Measurements from ENCODE around the gene RGS10.

The RGS10 gene

GRCh38 chr10:119497243-119497642, 45.3 kb downstream of the RGS10 start (continued):
- TF ChIP-seq, protein P1, sequence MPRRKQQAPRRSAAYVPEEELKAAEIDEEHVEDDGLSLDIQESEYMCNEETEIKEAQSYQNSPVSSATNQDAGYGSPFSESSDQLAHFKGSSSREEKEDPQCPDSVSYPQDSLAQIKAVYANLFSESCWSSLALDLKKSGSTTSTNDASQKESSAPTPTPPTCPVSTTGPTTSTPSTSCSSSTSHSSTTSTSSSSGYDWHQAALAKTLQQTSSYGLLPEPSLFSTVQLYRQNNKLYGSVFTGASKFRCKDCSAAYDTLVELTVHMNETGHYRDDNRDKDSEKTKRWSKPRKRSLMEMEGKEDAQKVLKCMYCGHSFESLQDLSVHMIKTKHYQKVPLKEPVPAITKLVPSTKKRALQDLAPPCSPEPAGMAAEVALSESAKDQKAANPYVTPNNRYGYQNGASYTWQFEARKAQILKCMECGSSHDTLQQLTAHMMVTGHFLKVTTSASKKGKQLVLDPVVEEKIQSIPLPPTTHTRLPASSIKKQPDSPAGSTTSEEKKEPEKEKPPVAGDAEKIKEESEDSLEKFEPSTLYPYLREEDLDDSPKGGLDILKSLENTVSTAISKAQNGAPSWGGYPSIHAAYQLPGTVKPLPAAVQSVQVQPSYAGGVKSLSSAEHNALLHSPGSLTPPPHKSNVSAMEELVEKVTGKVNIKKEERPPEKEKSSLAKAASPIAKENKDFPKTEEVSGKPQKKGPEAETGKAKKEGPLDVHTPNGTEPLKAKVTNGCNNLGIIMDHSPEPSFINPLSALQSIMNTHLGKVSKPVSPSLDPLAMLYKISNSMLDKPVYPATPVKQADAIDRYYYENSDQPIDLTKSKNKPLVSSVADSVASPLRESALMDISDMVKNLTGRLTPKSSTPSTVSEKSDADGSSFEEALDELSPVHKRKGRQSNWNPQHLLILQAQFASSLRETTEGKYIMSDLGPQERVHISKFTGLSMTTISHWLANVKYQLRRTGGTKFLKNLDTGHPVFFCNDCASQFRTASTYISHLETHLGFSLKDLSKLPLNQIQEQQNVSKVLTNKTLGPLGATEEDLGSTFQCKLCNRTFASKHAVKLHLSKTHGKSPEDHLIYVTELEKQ (tag by site-specific recombination; IDR thresholded peaks at IDR 0.05; ENCODE audit: borderline replicate concordance), result no peak
- no peak for TF ChIP-seq REPIN1 (tag by site-specific recombination; IDR thresholded peaks at IDR 0.05; ENCODE audit: low read depth)
- no peak for TF ChIP-seq ZNF521 (tag by site-specific recombination; IDR thresholded peaks at IDR 0.05)

- peaks cover 0 to 12% of the 10 kb centered on the region in 2 experiments; a peak in 1 of 3 replicates for H3K36me3 ChIP-seq (ENCODE audit: control insufficient read depth in 2 of 2, insufficient read depth in 1 of 2, low read length in 2 of 2)
- H3K27ac ChIP-seq (ENCODE audit: extremely low read depth, low read depth, low read length), result no peak overlapping the region
- ChIA-PET POLR2A (no interaction called here), CTCF (no interaction called here)
- peaks cover 5% of the 10 kb centered on the region for H3K4me1 ChIP-seq (ENCODE audit: control insufficient read depth, insufficient read depth, low read length)
- no peaks in the 10 kb centered on the region for H3K9me3 ChIP-seq (ENCODE audit: control insufficient read depth, insufficient read depth, low read depth, low read length)
- TF ChIP-seq ZBTB17 (tag by site-specific recombination; IDR thresholded peaks at IDR 0.05) (no peak), SP3 (tag by site-specific recombination; IDR thresholded peaks at IDR 0.05) (no peak), PBX3 (CRISPR knock-in tag; IDR thresholded peaks at IDR 0.05) (no peak), ZNF394 (tag by site-specific recombination; IDR thresholded peaks at IDR 0.05; ENCODE audit: borderline replicate concordance) (no peak), RBAK (tag by site-specific recombination; IDR thresholded peaks at IDR 0.05) (no peak), ZNF623 (tag by site-specific recombination; IDR thresholded peaks at IDR 0.05) (no peak), ZNF266 (tag by site-specific recombination; IDR thresholded peaks at IDR 0.05; ENCODE audit: low read depth) (no peak), KLF9 (tag by site-specific recombination; IDR thresholded peaks at IDR 0.05; ENCODE audit: low read depth) (no peak), SCRT2 (tag by site-specific recombination; IDR thresholded peaks at IDR 0.05) (no peak), CTCF (tag by site-specific recombination; IDR thresholded peaks at IDR 0.05) (no peak)
- TF ChIP-seq, protein P2, sequence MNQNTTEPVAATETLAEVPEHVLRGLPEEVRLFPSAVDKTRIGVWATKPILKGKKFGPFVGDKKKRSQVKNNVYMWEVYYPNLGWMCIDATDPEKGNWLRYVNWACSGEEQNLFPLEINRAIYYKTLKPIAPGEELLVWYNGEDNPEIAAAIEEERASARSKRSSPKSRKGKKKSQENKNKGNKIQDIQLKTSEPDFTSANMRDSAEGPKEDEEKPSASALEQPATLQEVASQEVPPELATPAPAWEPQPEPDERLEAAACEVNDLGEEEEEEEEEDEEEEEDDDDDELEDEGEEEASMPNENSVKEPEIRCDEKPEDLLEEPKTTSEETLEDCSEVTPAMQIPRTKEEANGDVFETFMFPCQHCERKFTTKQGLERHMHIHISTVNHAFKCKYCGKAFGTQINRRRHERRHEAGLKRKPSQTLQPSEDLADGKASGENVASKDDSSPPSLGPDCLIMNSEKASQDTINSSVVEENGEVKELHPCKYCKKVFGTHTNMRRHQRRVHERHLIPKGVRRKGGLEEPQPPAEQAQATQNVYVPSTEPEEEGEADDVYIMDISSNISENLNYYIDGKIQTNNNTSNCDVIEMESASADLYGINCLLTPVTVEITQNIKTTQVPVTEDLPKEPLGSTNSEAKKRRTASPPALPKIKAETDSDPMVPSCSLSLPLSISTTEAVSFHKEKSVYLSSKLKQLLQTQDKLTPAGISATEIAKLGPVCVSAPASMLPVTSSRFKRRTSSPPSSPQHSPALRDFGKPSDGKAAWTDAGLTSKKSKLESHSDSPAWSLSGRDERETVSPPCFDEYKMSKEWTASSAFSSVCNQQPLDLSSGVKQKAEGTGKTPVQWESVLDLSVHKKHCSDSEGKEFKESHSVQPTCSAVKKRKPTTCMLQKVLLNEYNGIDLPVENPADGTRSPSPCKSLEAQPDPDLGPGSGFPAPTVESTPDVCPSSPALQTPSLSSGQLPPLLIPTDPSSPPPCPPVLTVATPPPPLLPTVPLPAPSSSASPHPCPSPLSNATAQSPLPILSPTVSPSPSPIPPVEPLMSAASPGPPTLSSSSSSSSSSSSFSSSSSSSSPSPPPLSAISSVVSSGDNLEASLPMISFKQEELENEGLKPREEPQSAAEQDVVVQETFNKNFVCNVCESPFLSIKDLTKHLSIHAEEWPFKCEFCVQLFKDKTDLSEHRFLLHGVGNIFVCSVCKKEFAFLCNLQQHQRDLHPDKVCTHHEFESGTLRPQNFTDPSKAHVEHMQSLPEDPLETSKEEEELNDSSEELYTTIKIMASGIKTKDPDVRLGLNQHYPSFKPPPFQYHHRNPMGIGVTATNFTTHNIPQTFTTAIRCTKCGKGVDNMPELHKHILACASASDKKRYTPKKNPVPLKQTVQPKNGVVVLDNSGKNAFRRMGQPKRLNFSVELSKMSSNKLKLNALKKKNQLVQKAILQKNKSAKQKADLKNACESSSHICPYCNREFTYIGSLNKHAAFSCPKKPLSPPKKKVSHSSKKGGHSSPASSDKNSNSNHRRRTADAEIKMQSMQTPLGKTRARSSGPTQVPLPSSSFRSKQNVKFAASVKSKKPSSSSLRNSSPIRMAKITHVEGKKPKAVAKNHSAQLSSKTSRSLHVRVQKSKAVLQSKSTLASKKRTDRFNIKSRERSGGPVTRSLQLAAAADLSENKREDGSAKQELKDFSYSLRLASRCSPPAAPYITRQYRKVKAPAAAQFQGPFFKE (tag by site-specific recombination; IDR thresholded peaks at IDR 0.05; ENCODE audit: borderline replicate concordance), result no peak
- TF ChIP-seq, protein P3, sequence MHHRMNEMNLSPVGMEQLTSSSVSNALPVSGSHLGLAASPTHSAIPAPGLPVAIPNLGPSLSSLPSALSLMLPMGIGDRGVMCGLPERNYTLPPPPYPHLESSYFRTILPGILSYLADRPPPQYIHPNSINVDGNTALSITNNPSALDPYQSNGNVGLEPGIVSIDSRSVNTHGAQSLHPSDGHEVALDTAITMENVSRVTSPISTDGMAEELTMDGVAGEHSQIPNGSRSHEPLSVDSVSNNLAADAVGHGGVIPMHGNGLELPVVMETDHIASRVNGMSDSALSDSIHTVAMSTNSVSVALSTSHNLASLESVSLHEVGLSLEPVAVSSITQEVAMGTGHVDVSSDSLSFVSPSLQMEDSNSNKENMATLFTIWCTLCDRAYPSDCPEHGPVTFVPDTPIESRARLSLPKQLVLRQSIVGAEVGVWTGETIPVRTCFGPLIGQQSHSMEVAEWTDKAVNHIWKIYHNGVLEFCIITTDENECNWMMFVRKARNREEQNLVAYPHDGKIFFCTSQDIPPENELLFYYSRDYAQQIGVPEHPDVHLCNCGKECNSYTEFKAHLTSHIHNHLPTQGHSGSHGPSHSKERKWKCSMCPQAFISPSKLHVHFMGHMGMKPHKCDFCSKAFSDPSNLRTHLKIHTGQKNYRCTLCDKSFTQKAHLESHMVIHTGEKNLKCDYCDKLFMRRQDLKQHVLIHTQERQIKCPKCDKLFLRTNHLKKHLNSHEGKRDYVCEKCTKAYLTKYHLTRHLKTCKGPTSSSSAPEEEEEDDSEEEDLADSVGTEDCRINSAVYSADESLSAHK (tag by site-specific recombination; IDR thresholded peaks at IDR 0.05), result no peak
- TF ChIP-seq, protein P4, sequence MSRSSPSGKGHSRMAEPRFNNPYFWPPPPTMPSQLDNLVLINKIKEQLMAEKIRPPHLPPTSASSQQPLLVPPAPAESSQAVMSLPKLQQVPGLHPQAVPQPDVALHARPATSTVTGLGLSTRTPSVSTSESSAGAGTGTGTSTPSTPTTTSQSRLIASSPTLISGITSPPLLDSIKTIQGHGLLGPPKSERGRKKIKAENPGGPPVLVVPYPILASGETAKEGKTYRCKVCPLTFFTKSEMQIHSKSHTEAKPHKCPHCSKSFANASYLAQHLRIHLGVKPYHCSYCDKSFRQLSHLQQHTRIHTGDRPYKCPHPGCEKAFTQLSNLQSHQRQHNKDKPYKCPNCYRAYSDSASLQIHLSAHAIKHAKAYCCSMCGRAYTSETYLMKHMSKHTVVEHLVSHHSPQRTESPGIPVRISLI (tag by site-specific recombination; IDR thresholded peaks at IDR 0.05), result no peak
- TF ChIP-seq, protein P5, sequence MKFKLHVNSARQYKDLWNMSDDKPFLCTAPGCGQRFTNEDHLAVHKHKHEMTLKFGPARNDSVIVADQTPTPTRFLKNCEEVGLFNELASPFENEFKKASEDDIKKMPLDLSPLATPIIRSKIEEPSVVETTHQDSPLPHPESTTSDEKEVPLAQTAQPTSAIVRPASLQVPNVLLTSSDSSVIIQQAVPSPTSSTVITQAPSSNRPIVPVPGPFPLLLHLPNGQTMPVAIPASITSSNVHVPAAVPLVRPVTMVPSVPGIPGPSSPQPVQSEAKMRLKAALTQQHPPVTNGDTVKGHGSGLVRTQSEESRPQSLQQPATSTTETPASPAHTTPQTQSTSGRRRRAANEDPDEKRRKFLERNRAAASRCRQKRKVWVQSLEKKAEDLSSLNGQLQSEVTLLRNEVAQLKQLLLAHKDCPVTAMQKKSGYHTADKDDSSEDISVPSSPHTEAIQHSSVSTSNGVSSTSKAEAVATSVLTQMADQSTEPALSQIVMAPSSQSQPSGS (tag by site-specific recombination; IDR thresholded peaks at IDR 0.05; ENCODE audit: low read depth), result no peak
- no peak overlapping the region for H3K4me3 ChIP-seq (ENCODE audit: low read depth, low read length)
These were observed 46.2 kb downstream of the RGS10 start for GRCh38 chr10:119496273-119496672.

Data from HEK293 (cell line).